Testis (tissue), 3 donors: ENCODE measurements around the gene SAMD4A. TPM values are rescaled to one million over a fixed set of nuclear protein-coding genes. Genes with fewer than 3 reads are reported as not detected.

Experiments
- DNase-seq: peaks from one replicate; pipeline ENCODE4 v3.0.0-alpha.2; 2019
- H3K27ac ChIP-seq, 2 donors: fragments of 200-600 bp; sonication (generic); one replicate each; pipeline ENCODE4 v1.5.1; 2019
- H3K27me3 ChIP-seq: fragments of 200-600 bp; sonication (generic); one replicate; pipeline ENCODE4 v1.5.1; 2019
- H3K36me3 ChIP-seq: fragments of 200-600 bp; sonication (generic); one replicate; pipeline ENCODE4 v1.5.1; 2017; ENCODE audit warnings: low read depth; ENCODE audit errors: missing control alignments
- H3K4me1 ChIP-seq: fragments of 200-600 bp; sonication (generic); one replicate; pipeline ENCODE4 v1.5.1; 2019
- H3K4me3 ChIP-seq, 2 donors: fragments of 200-600 bp; sonication (generic); one replicate each; pipeline ENCODE4 v1.5.1; 2017 to 2019
- H3K9me3 ChIP-seq: fragments of 200-600 bp; sonication (generic); one replicate; pipeline ENCODE4 v1.5.1; 2017
- CTCF ChIP-seq, 3 experiments: fragments of 450-650 bp in 2 of 3; fragments of 200-600 bp in 1 of 3; sonication (generic) in 1 of 3; IDR thresholded peaks; one replicate each; pipeline ENCODE4 v1.5.1; 2016 to 2019; ENCODE audit warnings: antibody characterized with exemption in 3 of 3, mild to moderate bottlenecking in 2 of 3, moderate library complexity in 1 of 3
- POLR2A ChIP-seq: fragments of 450-650 bp; IDR thresholded peaks from one replicate; pipeline ENCODE4 v1.6.1; 2017; ENCODE audit warnings: antibody characterized with exemption, mild to moderate bottlenecking, moderate library complexity
- WGBS, 2 donors: methylation state at CpG; one replicate each; pipeline ENCODE4 v1.1.5; 2018; 5-methylcytosine and 5-hydroxymethylcytosine counted together
- intact Hi-C: fragments of 100-400 bp; cut with DNase I; formaldehyde crosslinking; loops from one replicate; pipeline ENCODE4 v1.15.1; 2023; ENCODE audit warnings: low total_unique reads
- polyA plus RNA-seq: library from polyadenylated mRNA; stranded (reverse); fragments of 350-450 nt; fragmentation: Illumina TruSeq; extraction: RNeasy Lipid Tissue Mini Kit (QIAGEN cat#74804); gene quantifications from one replicate; pipeline ENCODE4 v1.2.3, GENCODE V29; 2014; ENCODE audit warnings: low read depth, low replicate concordance; ENCODE audit not compliant: insufficient read depth
- total RNA-seq, 2 donors: library from RNA; depleted of rRNA; stranded (reverse); fragments of >200 nt; gene quantifications; one replicate each; pipeline ENCODE4 v1.2.3, GENCODE V29; 2016

SAMD4A gene
- total and polyA plus RNA-seq, 3 donors from 2014 or later: 103 to 369 (median 259) TPM

GRCh38 chr14:54674046-54674741 is 107.3 kb downstream of the SAMD4A start:
- H3K27ac ChIP-seq: peak overlapping the region; percentile 5 to 63
- H3K9me3 ChIP-seq: no peaks in the 10 kb centered on the region
- H3K4me3 ChIP-seq: no peak overlapping the region
- WGBS, 2 donors: 17 to 45% methylated on average over 3 of the region's 3 CpGs
- intact Hi-C loops: no loop called here
- TF ChIP-seq CTCF (IDR thresholded peaks at IDR 0.05) (no peak), POLR2A (no peak)
- no peaks in the 10 kb centered on the region for H3K27me3 ChIP-seq
- peaks cover 29% of the 10 kb centered on the region for H3K4me1 ChIP-seq
- DNase-seq: no peak
- no peaks in the 10 kb centered on the region for H3K36me3 ChIP-seq

DNA sequence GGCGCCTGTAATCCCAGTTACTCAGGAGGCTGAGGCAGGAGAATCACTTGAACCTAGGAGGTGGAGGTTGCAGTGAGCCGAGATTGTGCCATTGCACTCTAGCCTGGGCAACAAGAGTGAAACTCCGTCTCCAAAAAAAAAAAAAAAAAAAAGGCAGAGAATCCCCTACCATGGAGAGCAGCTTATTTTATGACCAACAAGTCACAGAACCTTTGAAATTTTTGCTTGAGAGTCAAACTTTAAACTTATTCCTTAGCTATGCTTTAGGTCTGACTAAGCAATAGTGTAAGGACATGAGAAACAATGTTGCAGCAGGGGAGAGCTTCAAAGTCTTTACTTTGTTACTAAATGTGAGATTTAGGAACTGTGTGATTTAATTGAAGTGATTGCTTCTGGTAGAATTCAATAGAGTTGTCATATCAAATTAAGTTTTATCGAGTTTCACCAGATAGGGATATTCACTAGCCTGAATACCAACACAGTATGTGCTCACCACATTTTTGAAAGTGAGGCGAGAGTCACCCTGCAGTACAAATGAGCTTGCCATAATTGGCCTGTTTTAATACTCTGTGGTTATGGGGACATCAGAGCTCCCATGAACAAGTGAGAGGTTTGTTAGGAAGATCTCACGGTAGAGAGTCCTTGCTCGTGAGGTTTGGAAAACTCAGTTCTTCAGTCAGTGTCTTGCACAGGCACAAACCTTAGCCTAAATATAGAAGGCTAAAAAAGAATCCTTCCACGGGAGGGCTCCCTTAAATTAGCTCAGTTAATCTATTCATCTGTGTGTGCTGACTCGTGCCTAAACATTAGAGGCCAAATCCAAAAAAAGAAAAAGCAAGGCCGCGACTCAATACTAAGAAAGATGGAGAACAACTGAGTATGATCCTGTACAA is 108.6 kb downstream of the SAMD4A start:
- Histone ChIP-seq H3K27me3 (no peaks in the 10 kb centered on the region), H3K27ac (peak overlapping the region; percentile 77 to 88), H3K9me3 (no peaks in the 10 kb centered on the region), H3K4me3 (no peak overlapping the region), H3K36me3 (no peaks in the 10 kb centered on the region), H3K4me1 (peaks cover 26% of the 10 kb centered on the region)
- TF ChIP-seq CTCF (IDR thresholded peaks at IDR 0.05) (no peak), POLR2A (no peak)
- intact Hi-C loops: no loop called here
- DNase-seq: no peak
- 56 to 65% methylated on average over 10 to 11 of the region's 11 CpGs for WGBS, 2 donors

- 45 to 51% methylated on average over 11 of the region's 11 CpGs for WGBS, 2 donors
- no peaks in the 10 kb centered on the region for H3K27me3 ChIP-seq
- H3K27ac ChIP-seq: peak overlapping the region; percentile 77 to 88
- TF ChIP-seq POLR2A: no peak
- TF ChIP-seq CTCF (IDR thresholded peaks at IDR 0.05): no peak
- DNase-seq: no peak
- no peak overlapping the region for H3K4me3 ChIP-seq
- H3K4me1 ChIP-seq: peaks cover 25% of the 10 kb centered on the region
- no peaks in the 10 kb centered on the region for H3K36me3 ChIP-seq
- intact Hi-C loops: no loop called here
- no peaks in the 10 kb centered on the region for H3K9me3 ChIP-seq
These were observed 110.1 kb downstream of the SAMD4A start for GRCh38 chr14:54676812-54677708.

DNA sequence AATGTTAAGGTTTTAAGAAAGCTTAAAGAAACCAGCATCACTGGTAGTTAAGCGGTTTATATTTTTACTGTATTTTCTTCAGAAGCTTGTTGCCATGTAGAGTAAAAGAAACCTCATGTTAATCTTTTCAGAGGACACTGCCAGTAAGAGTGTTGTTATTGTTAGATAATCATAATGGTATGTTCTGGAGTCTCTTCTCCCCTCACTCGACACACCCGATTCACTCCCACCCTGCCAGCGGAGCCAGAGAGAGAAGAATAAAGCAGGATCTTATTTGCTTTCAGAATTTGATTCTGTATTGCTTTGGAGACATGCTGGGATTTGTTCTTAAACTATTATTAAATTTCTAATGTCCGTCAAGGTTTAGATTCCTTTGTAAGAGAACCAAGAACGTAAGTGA is 113.7 kb downstream of the SAMD4A start:
- 86 to 92% methylated on average over 6 of the region's 6 CpGs for WGBS, 2 donors
- no peak overlapping the region for H3K27ac ChIP-seq

More for the DNA sequence above, 113.7 kb downstream of the SAMD4A start:
- DNase-seq: no peak
- Histone ChIP-seq H3K4me3 (no peak overlapping the region), H3K27me3 (no peaks in the 10 kb centered on the region), H3K9me3 (no peaks in the 10 kb centered on the region), H3K4me1 (peaks cover 17% of the 10 kb centered on the region), H3K36me3 (no peaks in the 10 kb centered on the region)
- intact Hi-C loops: no loop called here
- no peak for TF ChIP-seq CTCF (IDR thresholded peaks at IDR 0.05)
- TF ChIP-seq POLR2A: no peak
